GM12872 (cell line): ENCODE data around the gene TERB2.

ENCODE experiments used
- CTCF ChIP-seq: IDR thresholded peaks from 3 replicates; pipeline ENCODE4 v1.5.1; 2011; ENCODE audit warnings: low read depth, mild to moderate bottlenecking, low read length, moderate library complexity; ENCODE audit not compliant: insufficient read depth

Gene TERB2

GRCh38 chr15:44956388-44956787, at the start of gene TERB2:
TSS of gene TERB2 (plus strand) at chr15:44956687. CDS start at chr15:44956719, 32 bp downstream.
- no peak for TF ChIP-seq CTCF

GRCh38 chr15:44909423-44909822, 47.1 kb upstream of the TERB2 start:
- no peak for TF ChIP-seq CTCF

GRCh38 chr15:44910981-44911625, 45.4 kb upstream of the TERB2 start:
- TF ChIP-seq CTCF, result no peak

- no peak for TF ChIP-seq CTCF
Measured at GRCh38 chr15:44918136-44918535, 38.4 kb upstream of the TERB2 start.

- TF ChIP-seq CTCF, result no peak
Measured at GRCh38 chr15:44968475-44968874, 12.0 kb downstream of the TERB2 start.

- TF ChIP-seq CTCF, result no peak
Measured at GRCh38 chr15:44971036-44971435, 14.5 kb downstream of the TERB2 start.

GRCh38 chr15:44999105-44999504, 42.6 kb downstream of the TERB2 start:
- TF ChIP-seq CTCF, result no peak
